ENCODE measurements around the gene C2CD3. TPM values are rescaled to one million over a fixed set of nuclear protein-coding genes. Genes with fewer than 3 reads are reported as not detected.

The C2CD3 gene
- polyA plus RNA-seq, 3 donors from 2014 or later, result 0.93 to 16.0 (median 5.1) TPM

- Mint-ChIP-seq H3K36me3 (peaks cover 34 to 57% (median 35%) of the 10 kb centered on the region in 3 donors), H3K4me1 (peaks cover 99% of the 10 kb centered on the region in 2 donors)
- DNase-seq, result no peak
Observed at GRCh38 chr11:73974604-73975478, 196.0 kb downstream of the C2CD3 start.

GRCh38 chr11:73972620-73973449 lies 198.0 kb downstream of the C2CD3 start:
- Mint-ChIP-seq H3K9me3 (no peaks in the 10 kb centered on the region), H3K27ac (peak overlapping the region; percentile 83 to 97 (median 94)), H3K4me1 (peaks cover 99% of the 10 kb centered on the region in 2 donors), H3K27me3 (ENCODE audit: low read depth in 3 of 3) (peaks cover 0 to 5% (median 2%) of the 10 kb centered on the region in 3 donors), H3K36me3 (peaks cover 20 to 39% (median 28%) of the 10 kb centered on the region in 3 donors), H3K4me3 (peak overlapping the region; percentile 38 to 81 (median 77))
- DNase-seq, result no peak

More at GRCh38 chr11:73974604-73975478, 196.0 kb downstream of the C2CD3 start:
- Mint-ChIP-seq H3K4me3 (peak overlapping the region; percentile 76 to 81 (median 77)), H3K9me3 (no peaks in the 10 kb centered on the region), H3K27ac (peak overlapping the region; percentile 83 to 97 (median 94)), H3K27me3 (ENCODE audit: low read depth in 3 of 3) (peaks cover 4 to 6% (median 4%) of the 10 kb centered on the region in 3 donors)

GRCh38 chr11:73972187-73972586 lies 198.6 kb downstream of the C2CD3 start:
- Mint-ChIP-seq H3K27ac (peak overlapping the region; percentile 83 to 97 (median 94)), H3K36me3 (peaks cover 14 to 32% (median 22%) of the 10 kb centered on the region in 3 donors), H3K4me3 (peak overlapping the region in 2 of 5 donors; percentile 27 to 77), H3K9me3 (no peaks in the 10 kb centered on the region), H3K4me1 (peaks cover 93 to 94% of the 10 kb centered on the region in 2 donors), H3K27me3 (ENCODE audit: low read depth in 3 of 3) (peaks cover 0 to 5% (median 2%) of the 10 kb centered on the region in 3 donors)
- DNase-seq, result no peak

- no peak for DNase-seq
- H3K27ac Mint-ChIP-seq, result peak overlapping the region; percentile 82 to 97 (median 90)
- no peaks in the 10 kb centered on the region for H3K9me3 Mint-ChIP-seq
- peak overlapping the region in 3 of 5 donors; percentile 10 to 29 (median 21) for H3K4me3 Mint-ChIP-seq
- peaks cover 10 to 23% (median 15%) of the 10 kb centered on the region in 3 donors for H3K36me3 Mint-ChIP-seq
- H3K4me1 Mint-ChIP-seq, result peaks cover 84% of the 10 kb centered on the region in 2 donors
- peaks cover 0 to 5% (median 2%) of the 10 kb centered on the region in 3 donors for H3K27me3 Mint-ChIP-seq (ENCODE audit: low read depth in 3 of 3)
Observed at GRCh38 chr11:73971175-73971719, 199.6 kb downstream of the C2CD3 start.

- Mint-ChIP-seq H3K36me3 (peaks cover 7 to 12% (median 10%) of the 10 kb centered on the region in 3 donors), H3K27ac (peak overlapping the region; percentile 82 to 97 (median 90)), H3K4me1 (peaks cover 73 to 74% of the 10 kb centered on the region in 2 donors), H3K9me3 (no peaks in the 10 kb centered on the region), H3K4me3 (peak overlapping the region in 4 of 5 donors; percentile 60 to 65 (median 62)), H3K27me3 (ENCODE audit: low read depth in 3 of 3) (peaks cover 0 to 5% (median 2%) of the 10 kb centered on the region in 3 donors)
- DNase-seq, result peak; percentile 37 to 59 (median 40)
Observed at GRCh38 chr11:73969991-73970800, 200.6 kb downstream of the C2CD3 start.

- Mint-ChIP-seq H3K4me3 (peak overlapping the region in 2 of 5 donors; percentile 10 to 65), H3K36me3 (peaks cover 0 to 3% (median 1%) of the 10 kb centered on the region in 3 donors), H3K4me1 (peaks cover 69 to 70% of the 10 kb centered on the region in 2 donors), H3K27me3 (ENCODE audit: low read depth in 3 of 3) (peaks cover 0 to 8% (median 2%) of the 10 kb centered on the region in 3 donors), H3K27ac (peak overlapping the region; percentile 82 to 97 (median 90)), H3K9me3 (no peaks in the 10 kb centered on the region)
- DNase-seq, result no peak
Observed at GRCh38 chr11:73969091-73969490, 201.7 kb downstream of the C2CD3 start.

- H3K9me3 Mint-ChIP-seq, result no peaks in the 10 kb centered on the region
- H3K27me3 Mint-ChIP-seq (ENCODE audit: low read depth in 3 of 3), result peaks cover 0 to 6% (median 2%) of the 10 kb centered on the region in 3 donors
- H3K4me1 Mint-ChIP-seq, result peaks cover 65 to 68% of the 10 kb centered on the region in 2 donors
- no peaks in the 10 kb centered on the region for H3K36me3 Mint-ChIP-seq
- H3K27ac Mint-ChIP-seq, result peak overlapping the region; percentile 71 to 97 (median 90)
- peak overlapping the region in 2 of 5 donors; percentile 19 to 32 for H3K4me3 Mint-ChIP-seq
- no peak for DNase-seq
Observed at GRCh38 chr11:73968356-73968966, 202.3 kb downstream of the C2CD3 start.

GRCh38 chr11:73965764-73966121 lies 205.1 kb downstream of the C2CD3 start:
- DNase-seq, result no peak
- peaks cover 38 to 40% of the 10 kb centered on the region in 2 donors for H3K4me1 Mint-ChIP-seq
- peaks cover 0 to 6% (median 1%) of the 10 kb centered on the region in 3 donors for H3K27me3 Mint-ChIP-seq (ENCODE audit: low read depth in 3 of 3)
- H3K4me3 Mint-ChIP-seq, result no peak overlapping the region
- H3K9me3 Mint-ChIP-seq, result no peaks in the 10 kb centered on the region
- H3K27ac Mint-ChIP-seq, result no peak overlapping the region
- no peaks in the 10 kb centered on the region for H3K36me3 Mint-ChIP-seq

GRCh38 chr11:73965076-73965763 lies 205.6 kb downstream of the C2CD3 start:
- H3K36me3 Mint-ChIP-seq, result no peaks in the 10 kb centered on the region
- H3K4me3 Mint-ChIP-seq, result no peak overlapping the region
- no peaks in the 10 kb centered on the region for H3K9me3 Mint-ChIP-seq
- H3K4me1 Mint-ChIP-seq, result peaks cover 34 to 37% of the 10 kb centered on the region in 2 donors
- H3K27me3 Mint-ChIP-seq (ENCODE audit: low read depth in 3 of 3), result peaks cover 0 to 6% (median 1%) of the 10 kb centered on the region in 3 donors
- H3K27ac Mint-ChIP-seq, result no peak overlapping the region
- DNase-seq, result no peak

- no peak for DNase-seq
- no peak overlapping the region for H3K4me3 Mint-ChIP-seq
- no peaks in the 10 kb centered on the region for H3K36me3 Mint-ChIP-seq
- peak overlapping the region in 3 of 6 donors; percentile 25 to 31 (median 30) for H3K27ac Mint-ChIP-seq
- no peaks in the 10 kb centered on the region for H3K9me3 Mint-ChIP-seq
- H3K27me3 Mint-ChIP-seq (ENCODE audit: low read depth in 3 of 3), result peaks cover 1 to 6% (median 3%) of the 10 kb centered on the region in 3 donors
- peaks cover 20 to 23% of the 10 kb centered on the region in 2 donors for H3K4me1 Mint-ChIP-seq
Observed at GRCh38 chr11:73963861-73964260, 206.9 kb downstream of the C2CD3 start.
